Fibroblast of the aortic adventitia (primary cell): ENCODE data around the gene GTPBP1. TPM values are rescaled to one million over a fixed set of nuclear protein-coding genes. Genes with fewer than 3 reads are reported as not detected.

Source experiments
- DNase-seq: peaks from one replicate; pipeline ENCODE4 v3.0.0-alpha.2; 2010; ENCODE audit warnings: low read depth
- H3K4me3 ChIP-seq: 2 replicates; pipeline ENCODE4 v1.5.1; 2011; ENCODE audit warnings: low read depth, mild to moderate bottlenecking, control low read depth, low read length, moderate library complexity
- CTCF ChIP-seq: IDR thresholded peaks from 2 replicates; pipeline ENCODE4 v1.5.1; 2011; ENCODE audit warnings: mild to moderate bottlenecking, low read length, control low read depth, inconsistent platforms; ENCODE audit not compliant: insufficient read depth
- total RNA-seq: library from RNA; depleted of rRNA; stranded (reverse); fragments of >200 nt; gene quantifications from 2 replicates; pipeline ENCODE4 v1.2.3, GENCODE V29; 2012; ENCODE audit warnings: low replicate concordance

GTPBP1 gene
- total RNA-seq, 1 donor, result 26.8 TPM

GRCh38 chr22:38742176-38742942 lies 36.6 kb downstream of the GTPBP1 start:
- no peak overlapping the region for H3K4me3 ChIP-seq
- no peak for TF ChIP-seq CTCF
- DNase-seq, result no peak

GRCh38 chr22:38744981-38745380 lies 39.2 kb downstream of the GTPBP1 start:
- no peak overlapping the region for H3K4me3 ChIP-seq
- no peak for DNase-seq
- no peak for TF ChIP-seq CTCF

GRCh38 chr22:38745676-38746460 lies 40.1 kb downstream of the GTPBP1 start:
- no peak for DNase-seq
- no peak for TF ChIP-seq CTCF
- H3K4me3 ChIP-seq, result no peak overlapping the region

- no peak for DNase-seq
- TF ChIP-seq CTCF, result no peak
- H3K4me3 ChIP-seq, result no peak overlapping the region
These were observed 42.9 kb downstream of the GTPBP1 start for GRCh38 chr22:38748487-38749136.

GRCh38 chr22:38750104-38750503 lies 44.4 kb downstream of the GTPBP1 start:
- TF ChIP-seq CTCF, result no peak
- DNase-seq, result no peak
- H3K4me3 ChIP-seq, result no peak overlapping the region

- H3K4me3 ChIP-seq, result no peak overlapping the region
- no peak for DNase-seq
- no peak for TF ChIP-seq CTCF
These were observed 44.9 kb downstream of the GTPBP1 start for GRCh38 chr22:38750638-38751037.
